HEK293 (cell line): ENCODE results near the gene KCNJ6.

Experiments used
- CTCF ChIA-PET: fragments of 350-600 bp; formaldehyde crosslinking; extraction: SDS; loops from one replicate; lab custom pipeline; 2021; ENCODE audit warnings: antibody characterized with exemption; lab: Yijun Ruan, JAX
- POLR2A ChIA-PET: fragments of 300-600 bp; formaldehyde crosslinking; extraction: SDS; loops from one replicate; lab custom pipeline; 2020; ENCODE audit warnings: antibody characterized with exemption, inconsistent platforms; lab: Yijun Ruan, JAX
- H3K27ac ChIP-seq: fragments of 200-500 bp; sonication (Bioruptor generic); 2 replicates; pipeline ENCODE4 v1.5.1; 2014; ENCODE audit warnings: low read depth, low read length, control low read depth, inconsistent platforms; ENCODE audit errors: extremely low read depth
- H3K36me3 ChIP-seq, 2 experiments: fragments of 200-500 bp in 1 of 2; sonication (Bioruptor generic) in 1 of 2; 1 replicate in 1 of 2; 2 replicates in 1 of 2; pipeline ENCODE4 v1.5.1; 2014 to 2017; ENCODE audit warnings: inconsistent platforms in 2 of 2, low read length in 2 of 2; ENCODE audit not compliant: control insufficient read depth in 2 of 2, insufficient read depth in 1 of 2
- H3K4me1 ChIP-seq: fragments of 200-500 bp; sonication (Bioruptor generic); 2 replicates; pipeline ENCODE4 v1.5.1; 2014; ENCODE audit warnings: mild to moderate bottlenecking, low read length, inconsistent platforms; ENCODE audit not compliant: control insufficient read depth, insufficient read depth
- H3K4me3 ChIP-seq: 2 replicates; pipeline ENCODE4 v1.5.1; 2011; ENCODE audit warnings: low read depth, mild to moderate bottlenecking, control low read depth, low read length, moderate library complexity
- H3K9me3 ChIP-seq: fragments of 200-500 bp; sonication (Bioruptor generic); 2 replicates; pipeline ENCODE4 v1.5.1; 2014; ENCODE audit warnings: low read depth, low read length, inconsistent platforms; ENCODE audit not compliant: control insufficient read depth, insufficient read depth
- RBAK ChIP-seq: fragments of 450-650 bp; formaldehyde crosslinking; IDR thresholded peaks from 2 replicates; pipeline ENCODE4 v1.5.1; 2016; ENCODE audit warnings: missing biosample characterization, missing genetic modification characterization
- ZBTB10 ChIP-seq: fragments of 450-650 bp; formaldehyde crosslinking; IDR thresholded peaks from 2 replicates; pipeline ENCODE4 v1.5.1; 2016; ENCODE audit warnings: missing biosample characterization, missing genetic modification characterization
- ZBTB17 ChIP-seq: fragments of 450-650 bp; formaldehyde crosslinking; IDR thresholded peaks from 2 replicates; pipeline ENCODE4 v1.5.1; 2016; ENCODE audit warnings: missing biosample characterization, missing genetic modification characterization
- ZBTB21 ChIP-seq: fragments of 450-650 bp; formaldehyde crosslinking; IDR thresholded peaks from 2 replicates; pipeline ENCODE4 v1.5.1; 2017; ENCODE audit warnings: missing biosample characterization, missing genetic modification characterization
- ZNF132 ChIP-seq: fragments of 450-650 bp; formaldehyde crosslinking; IDR thresholded peaks from 2 replicates; pipeline ENCODE4 v1.5.1; 2017; ENCODE audit warnings: missing biosample characterization, missing genetic modification characterization, borderline replicate concordance
- ZNF223 ChIP-seq: fragments of 450-650 bp; formaldehyde crosslinking; IDR thresholded peaks from 2 replicates; pipeline ENCODE4 v1.5.1; 2016; ENCODE audit warnings: missing biosample characterization, missing genetic modification characterization
- ZNF302 ChIP-seq: fragments of 450-650 bp; formaldehyde crosslinking; IDR thresholded peaks from 2 replicates; pipeline ENCODE4 v1.5.1; 2016; ENCODE audit warnings: missing biosample characterization, missing genetic modification characterization, low read depth
- ZNF341 ChIP-seq: fragments of 450-650 bp; formaldehyde crosslinking; IDR thresholded peaks from 2 replicates; pipeline ENCODE4; 2016; ENCODE audit warnings: low read depth, missing biosample characterization, missing genetic modification characterization
- ZNF416 ChIP-seq: fragments of 450-650 bp; formaldehyde crosslinking; IDR thresholded peaks from 2 replicates; pipeline ENCODE4 v1.5.1; 2016; ENCODE audit warnings: missing biosample characterization, missing genetic modification characterization
- ZNF48 ChIP-seq: fragments of 450-650 bp; formaldehyde crosslinking; IDR thresholded peaks from 2 replicates; pipeline ENCODE4 v1.5.1; 2016; ENCODE audit warnings: missing biosample characterization, missing genetic modification characterization
- ZNF518A ChIP-seq: fragments of 450-650 bp; formaldehyde crosslinking; conservative IDR thresholded peaks from 2 replicates; pipeline ENCODE4 v1.5.1; 2016; ENCODE audit warnings: low read depth, missing biosample characterization, missing genetic modification characterization
- ZNF549 ChIP-seq: fragments of 450-650 bp; IDR thresholded peaks from 2 replicates; pipeline ENCODE4 v1.5.1; 2018; ENCODE audit warnings: missing biosample characterization, missing genetic modification characterization, mild to moderate bottlenecking, inconsistent platforms, moderate library complexity
- ZNF555 ChIP-seq: fragments of 450-650 bp; formaldehyde crosslinking; conservative IDR thresholded peaks from 2 replicates; pipeline ENCODE4 v1.5.1; 2017; ENCODE audit warnings: missing biosample characterization, mild to moderate bottlenecking, missing genetic modification characterization, inconsistent platforms
- ZNF621 ChIP-seq: fragments of 450-650 bp; formaldehyde crosslinking; IDR thresholded peaks from 2 replicates; pipeline ENCODE4 v1.5.1; 2017; ENCODE audit warnings: missing biosample characterization, missing genetic modification characterization
- ZNF701 ChIP-seq: fragments of 450-650 bp; formaldehyde crosslinking; IDR thresholded peaks from 2 replicates; pipeline ENCODE4 v1.5.1; 2016; ENCODE audit warnings: missing biosample characterization, missing genetic modification characterization
- ZNF707 ChIP-seq: fragments of 450-650 bp; formaldehyde crosslinking; IDR thresholded peaks from 2 replicates; pipeline ENCODE4 v1.5.1; 2016; ENCODE audit warnings: missing biosample characterization, missing genetic modification characterization
- ZNF830 ChIP-seq: fragments of 450-650 bp; IDR thresholded peaks from 2 replicates; pipeline ENCODE4 v1.5.0; 2018; ENCODE audit warnings: missing biosample characterization, missing genetic modification characterization, low read depth, mild to moderate bottlenecking, moderate library complexity
- ZXDB ChIP-seq: fragments of 450-650 bp; formaldehyde crosslinking; IDR thresholded peaks from 2 replicates; pipeline ENCODE4 v1.5.1; 2016; ENCODE audit warnings: missing biosample characterization, missing genetic modification characterization
- TF ChIP-seq, protein P1 (sequence below): fragments of 450-650 bp; formaldehyde crosslinking; IDR thresholded peaks from 2 replicates; pipeline ENCODE4 v1.5.1; 2016; ENCODE audit warnings: missing biosample characterization, missing genetic modification characterization
- TF ChIP-seq, protein P2 (sequence below): fragments of 450-650 bp; formaldehyde crosslinking; IDR thresholded peaks from 2 replicates; pipeline ENCODE4 v1.5.0; 2017; ENCODE audit warnings: missing biosample characterization, missing genetic modification characterization, borderline replicate concordance
- TF ChIP-seq, protein P3 (sequence below): fragments of 450-650 bp; formaldehyde crosslinking; IDR thresholded peaks from 2 replicates; pipeline ENCODE4 v1.5.1; 2017; ENCODE audit warnings: missing biosample characterization, missing genetic modification characterization

Gene KCNJ6

DNA sequence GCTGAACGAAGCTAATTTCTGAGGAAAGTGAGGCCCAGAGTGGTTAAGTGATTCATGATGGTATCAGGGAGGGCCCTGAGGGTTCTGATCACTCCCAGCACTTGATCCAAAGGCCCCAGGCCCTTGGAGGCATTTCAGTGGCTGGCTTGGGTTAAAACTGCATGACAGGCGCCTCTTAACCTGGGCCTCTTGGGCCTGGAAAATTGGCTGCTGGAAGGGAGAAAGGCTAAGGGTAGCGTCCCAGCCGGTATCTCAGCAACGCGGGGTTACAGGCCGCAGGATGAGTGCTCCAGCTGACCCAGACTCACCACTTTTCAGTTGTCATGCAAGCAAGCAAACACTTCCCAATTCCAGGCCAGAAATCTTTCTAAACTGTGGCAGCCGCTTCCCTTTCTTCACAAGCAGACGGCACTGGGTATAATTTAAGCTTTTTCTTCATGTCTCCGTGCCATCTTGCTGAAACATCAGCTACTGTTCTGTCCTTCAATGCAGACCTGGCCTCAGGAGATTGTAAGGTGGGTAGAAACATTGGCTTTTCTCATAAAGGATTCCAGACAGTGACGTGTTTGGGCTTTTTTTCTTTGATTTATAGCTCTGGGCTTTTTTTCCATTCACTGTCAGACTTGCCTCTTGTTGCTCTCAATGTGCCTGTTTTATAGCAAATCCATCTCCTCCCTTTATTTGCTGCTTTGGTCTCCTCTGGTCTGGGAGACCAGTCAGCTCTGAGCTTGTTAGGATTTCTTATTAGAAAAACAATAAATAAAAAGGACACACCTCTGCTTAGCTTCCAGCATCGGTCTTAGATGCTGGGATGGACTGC, 229.1 kb downstream of the KCNJ6 start:
- no peak overlapping the region for H3K4me3 ChIP-seq
- H3K36me3 ChIP-seq = no peaks in the 10 kb centered on the region
- H3K4me1 ChIP-seq = no peaks in the 10 kb centered on the region
- TF ChIP-seq ZNF621 (tag by site-specific recombination) = no peak
- no peak for TF ChIP-seq ZNF555 (tag by site-specific recombination)
- TF ChIP-seq ZNF830 (tag by site-specific recombination) = no peak
- TF ChIP-seq, protein P1, sequence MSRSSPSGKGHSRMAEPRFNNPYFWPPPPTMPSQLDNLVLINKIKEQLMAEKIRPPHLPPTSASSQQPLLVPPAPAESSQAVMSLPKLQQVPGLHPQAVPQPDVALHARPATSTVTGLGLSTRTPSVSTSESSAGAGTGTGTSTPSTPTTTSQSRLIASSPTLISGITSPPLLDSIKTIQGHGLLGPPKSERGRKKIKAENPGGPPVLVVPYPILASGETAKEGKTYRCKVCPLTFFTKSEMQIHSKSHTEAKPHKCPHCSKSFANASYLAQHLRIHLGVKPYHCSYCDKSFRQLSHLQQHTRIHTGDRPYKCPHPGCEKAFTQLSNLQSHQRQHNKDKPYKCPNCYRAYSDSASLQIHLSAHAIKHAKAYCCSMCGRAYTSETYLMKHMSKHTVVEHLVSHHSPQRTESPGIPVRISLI (tag by site-specific recombination) = no peak
- TF ChIP-seq ZBTB21 (tag by site-specific recombination) = no peak
- TF ChIP-seq, protein P2, sequence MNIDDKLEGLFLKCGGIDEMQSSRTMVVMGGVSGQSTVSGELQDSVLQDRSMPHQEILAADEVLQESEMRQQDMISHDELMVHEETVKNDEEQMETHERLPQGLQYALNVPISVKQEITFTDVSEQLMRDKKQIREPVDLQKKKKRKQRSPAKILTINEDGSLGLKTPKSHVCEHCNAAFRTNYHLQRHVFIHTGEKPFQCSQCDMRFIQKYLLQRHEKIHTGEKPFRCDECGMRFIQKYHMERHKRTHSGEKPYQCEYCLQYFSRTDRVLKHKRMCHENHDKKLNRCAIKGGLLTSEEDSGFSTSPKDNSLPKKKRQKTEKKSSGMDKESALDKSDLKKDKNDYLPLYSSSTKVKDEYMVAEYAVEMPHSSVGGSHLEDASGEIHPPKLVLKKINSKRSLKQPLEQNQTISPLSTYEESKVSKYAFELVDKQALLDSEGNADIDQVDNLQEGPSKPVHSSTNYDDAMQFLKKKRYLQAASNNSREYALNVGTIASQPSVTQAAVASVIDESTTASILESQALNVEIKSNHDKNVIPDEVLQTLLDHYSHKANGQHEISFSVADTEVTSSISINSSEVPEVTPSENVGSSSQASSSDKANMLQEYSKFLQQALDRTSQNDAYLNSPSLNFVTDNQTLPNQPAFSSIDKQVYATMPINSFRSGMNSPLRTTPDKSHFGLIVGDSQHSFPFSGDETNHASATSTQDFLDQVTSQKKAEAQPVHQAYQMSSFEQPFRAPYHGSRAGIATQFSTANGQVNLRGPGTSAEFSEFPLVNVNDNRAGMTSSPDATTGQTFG (tag by site-specific recombination) = no peak
- TF ChIP-seq ZBTB17 (tag by site-specific recombination) = no peak
- H3K27ac ChIP-seq = no peak overlapping the region
- H3K9me3 ChIP-seq = no peaks in the 10 kb centered on the region
- ChIA-PET POLR2A (interaction anchor here (0.6 kb wide), 1 partner anchor 12 kb away, joined by 4 read pairs; no protein-coding TSS in a partner anchor), CTCF (interaction anchor here (0.6 to 3.9 kb wide), 5 partner anchors 9 to 26 kb away, joined by 3 to 29 read pairs (median 3); no protein-coding TSS in a partner anchor)

DNA sequence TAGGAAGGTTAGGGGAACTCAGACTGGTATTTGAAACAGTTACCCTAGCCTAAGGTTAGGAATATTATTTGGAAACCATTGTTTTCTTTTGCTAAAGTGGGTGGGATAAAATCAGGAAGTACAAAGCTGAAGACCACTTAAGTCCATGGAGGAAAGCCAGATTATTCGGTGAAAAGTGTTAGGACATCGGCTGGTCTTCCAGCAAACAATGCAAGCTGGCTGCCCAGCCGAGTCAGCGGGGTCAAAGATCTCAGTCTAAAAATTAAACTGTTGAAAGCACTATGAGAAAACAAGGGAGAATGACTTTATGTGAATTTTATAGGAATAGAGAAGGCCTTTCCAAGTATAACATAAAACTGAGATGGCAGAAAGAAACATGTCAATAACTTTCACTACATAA, 231.7 kb downstream of the KCNJ6 start:
- H3K4me1 ChIP-seq = no peaks in the 10 kb centered on the region
- H3K27ac ChIP-seq = no peak overlapping the region
- H3K9me3 ChIP-seq = no peaks in the 10 kb centered on the region
- CTCF ChIA-PET = no interaction called here
- POLR2A ChIA-PET = no interaction called here
- no peak overlapping the region for H3K4me3 ChIP-seq
- no peaks in the 10 kb centered on the region for H3K36me3 ChIP-seq
- TF ChIP-seq ZNF341 (tag by site-specific recombination) (no peak), ZNF701 (tag by site-specific recombination) (no peak), ZNF223 (tag by site-specific recombination) (no peak), ZNF48 (tag by site-specific recombination) (no peak), ZNF518A (tag by site-specific recombination) (no peak), ZNF707 (tag by site-specific recombination) (no peak), ZNF549 (no peak), ZNF302 (tag by site-specific recombination) (no peak), ZBTB10 (tag by site-specific recombination) (no peak), ZNF132 (tag by site-specific recombination) (no peak), ZXDB (no peak), ZNF416 (no peak), ZBTB21 (tag by site-specific recombination) (no peak), RBAK (tag by site-specific recombination) (no peak)
- TF ChIP-seq, protein P3, sequence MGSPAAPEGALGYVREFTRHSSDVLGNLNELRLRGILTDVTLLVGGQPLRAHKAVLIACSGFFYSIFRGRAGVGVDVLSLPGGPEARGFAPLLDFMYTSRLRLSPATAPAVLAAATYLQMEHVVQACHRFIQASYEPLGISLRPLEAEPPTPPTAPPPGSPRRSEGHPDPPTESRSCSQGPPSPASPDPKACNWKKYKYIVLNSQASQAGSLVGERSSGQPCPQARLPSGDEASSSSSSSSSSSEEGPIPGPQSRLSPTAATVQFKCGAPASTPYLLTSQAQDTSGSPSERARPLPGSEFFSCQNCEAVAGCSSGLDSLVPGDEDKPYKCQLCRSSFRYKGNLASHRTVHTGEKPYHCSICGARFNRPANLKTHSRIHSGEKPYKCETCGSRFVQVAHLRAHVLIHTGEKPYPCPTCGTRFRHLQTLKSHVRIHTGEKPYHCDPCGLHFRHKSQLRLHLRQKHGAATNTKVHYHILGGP (tag by site-specific recombination) = no peak
